Frontal cortex (tissue), 4 donors: ENCODE results near the gene GPR135. TPM values are rescaled to one million over a fixed set of nuclear protein-coding genes. Genes with fewer than 3 reads are reported as not detected.
"Not testable (repeated sequence)": the region's sequence is repeated elsewhere in the genome, so short reads cannot be mapped to it uniquely, and the experiment has no call there.

Experiments used
- DNase-seq, 2 donors: peaks; one replicate each; pipeline ENCODE4 v3.0.0; 2012; ENCODE audit warnings: low spot score in 2 of 2
- FAIRE-seq: peaks from 2 replicates; lab custom pipeline; 2012; peaks lifted over from hg19 to GRCh38; lab: Jason Lieb, UNC
- total RNA-seq: library from RNA; depleted of rRNA; stranded (reverse); fragments of >200 nt; gene quantifications from one replicate; pipeline ENCODE4 v1.2.3, GENCODE V29; 2014
- donor health status: control.
- donor health status: control.
- donor health status: control.

GPR135 gene
- total RNA-seq, 1 donor from 2014 or later = 5.3 TPM

DNA sequence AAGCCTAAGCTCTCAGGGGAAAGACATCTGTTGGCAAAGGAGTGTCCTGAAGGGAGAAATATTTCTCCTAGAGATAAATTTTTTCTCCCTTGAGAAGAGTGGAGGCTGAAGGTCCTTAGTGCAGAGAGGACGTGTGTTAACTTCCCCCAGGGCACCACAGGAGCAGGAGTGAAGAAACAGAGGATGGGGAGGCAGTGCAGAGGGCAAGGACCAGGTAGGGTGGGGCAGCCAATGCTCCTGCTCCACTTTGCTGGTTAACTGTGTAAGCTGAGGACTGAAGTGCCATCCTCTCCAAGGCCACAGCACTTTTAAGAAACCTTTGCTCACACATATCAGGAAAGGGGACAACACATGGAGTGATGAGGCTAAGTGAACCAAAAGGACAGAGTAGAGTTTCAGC lies 15.0 kb upstream of the GPR135 start:
- FAIRE-seq (no peak), DNase-seq (no peak)

DNA sequence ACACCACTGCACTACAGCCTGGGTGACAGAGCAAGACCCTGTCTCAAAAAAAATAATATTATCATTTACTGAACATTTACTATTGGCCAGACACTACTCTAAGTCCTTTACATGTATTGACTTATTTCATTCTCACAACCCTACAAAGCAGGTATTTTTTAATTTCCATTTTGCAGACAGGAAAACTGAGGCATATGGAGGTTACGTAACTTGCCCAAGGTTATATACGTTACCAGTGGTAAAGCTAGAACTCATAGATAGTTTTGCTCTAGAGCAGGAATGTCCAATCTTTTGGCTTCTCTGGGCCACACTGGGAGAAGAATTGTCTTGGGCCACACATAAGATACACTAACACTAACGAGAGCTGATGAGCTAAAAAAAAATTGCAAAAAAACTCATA lies 13.4 kb upstream of the GPR135 start:
- DNase-seq (no peak), FAIRE-seq (no peak)

- FAIRE-seq (no peak), DNase-seq (no peak)
Observed at GRCh38 chr14:59475709-59476108, 10.5 kb upstream of the GPR135 start.

- DNase-seq = no peak
- no peak for FAIRE-seq
Observed at GRCh38 chr14:59474172-59474571, 9.0 kb upstream of the GPR135 start.

DNA sequence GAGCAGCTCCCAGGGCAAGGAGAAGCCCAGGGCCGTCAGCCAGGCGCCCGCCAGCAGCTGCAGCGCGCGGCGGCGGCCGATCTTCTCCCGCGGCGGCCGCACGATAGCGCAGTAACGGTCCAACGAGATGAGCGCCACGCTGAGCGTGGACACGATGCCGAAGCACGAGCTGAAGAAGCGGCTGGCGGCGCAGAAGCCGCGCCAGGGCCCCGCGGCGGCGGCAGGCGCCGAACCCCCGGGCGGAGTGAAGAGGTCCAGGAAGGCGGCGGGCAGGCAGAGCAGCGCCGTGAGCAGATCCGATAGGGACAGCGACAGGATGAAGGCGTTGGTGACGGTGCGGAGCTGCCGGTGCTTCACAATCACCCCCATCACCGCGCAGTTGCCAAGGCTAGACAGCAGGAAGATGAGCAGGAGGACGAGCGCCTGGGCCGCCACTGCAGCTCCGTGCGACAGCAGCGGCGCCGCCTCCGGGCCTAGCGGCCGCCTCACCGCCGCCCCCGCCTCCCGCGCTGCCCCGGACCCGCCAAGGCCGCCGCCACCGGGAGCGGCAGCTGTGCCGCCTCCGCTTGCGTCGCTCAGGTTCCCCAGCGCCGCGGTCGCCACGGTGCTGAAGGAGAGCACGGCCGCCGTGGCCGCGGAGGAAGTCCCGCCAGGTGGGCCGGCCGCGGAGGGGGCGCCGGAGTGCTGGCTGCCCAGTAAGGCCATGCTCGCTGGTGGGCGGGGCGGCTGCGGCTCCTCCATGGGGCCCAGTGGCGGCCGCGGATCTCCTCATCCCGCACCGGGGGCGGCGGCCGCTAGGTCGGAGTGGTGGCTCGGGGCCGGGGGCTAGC lies 479 bp downstream of the GPR135 start:
- FAIRE-seq (no peak), DNase-seq (peak; percentile 70 to 75)

DNA sequence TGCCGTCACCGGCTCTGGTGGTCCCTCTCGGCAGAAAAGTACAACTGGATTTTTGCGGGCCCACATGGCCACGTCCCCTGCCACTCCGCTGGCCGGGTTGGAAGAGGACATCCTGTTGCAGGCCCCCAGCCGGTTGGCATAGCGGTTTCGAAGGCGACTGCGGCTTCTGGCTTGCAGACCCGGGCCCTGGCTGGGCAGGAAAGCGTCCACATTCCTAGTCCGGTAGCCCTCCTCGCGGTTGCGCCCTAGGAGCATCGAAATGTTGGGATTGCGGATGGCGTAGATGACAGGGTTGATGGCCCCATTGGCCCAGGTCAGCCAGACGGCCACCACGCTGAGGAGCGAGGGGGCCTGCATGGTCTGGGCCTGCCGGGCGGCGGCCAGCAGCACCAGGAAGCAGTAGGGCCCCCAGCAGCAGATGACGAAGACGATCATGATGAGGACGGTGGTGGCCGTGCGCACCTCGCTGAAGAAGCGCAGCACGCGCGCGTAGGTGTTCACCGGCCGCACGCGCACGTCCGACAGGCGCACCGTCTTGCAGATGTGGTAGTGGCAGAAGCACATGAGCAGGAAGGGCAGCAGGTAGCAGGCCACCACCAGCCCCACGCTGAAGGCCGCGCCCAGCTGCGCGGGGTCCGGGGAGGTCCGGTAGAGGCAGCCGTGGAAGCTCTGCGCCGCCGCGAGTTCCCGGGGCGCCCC lies 1.2 kb downstream of the GPR135 start:
- DNase-seq = peak in 1 of 2 donors; percentile 43
- FAIRE-seq = no peak

DNA sequence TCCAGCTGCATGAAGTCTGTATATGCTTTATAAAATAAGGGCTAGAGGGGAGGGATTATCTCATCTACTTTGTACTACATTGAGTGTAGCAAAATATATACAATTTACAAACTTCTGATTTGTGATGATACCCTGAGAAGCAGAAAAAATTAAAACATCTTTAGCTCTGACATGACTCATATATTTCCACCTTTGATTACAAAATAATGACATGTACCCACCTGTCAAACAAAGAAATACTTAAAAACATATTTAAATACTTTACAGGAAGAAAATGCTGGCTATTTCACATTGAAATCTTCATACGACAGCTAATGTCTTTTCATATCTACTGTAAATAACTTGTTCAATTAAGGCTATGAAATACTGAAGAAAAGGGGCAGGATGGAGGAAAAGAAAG lies 3.3 kb downstream of the GPR135 start:
- no peak for FAIRE-seq
- no peak for DNase-seq

DNA sequence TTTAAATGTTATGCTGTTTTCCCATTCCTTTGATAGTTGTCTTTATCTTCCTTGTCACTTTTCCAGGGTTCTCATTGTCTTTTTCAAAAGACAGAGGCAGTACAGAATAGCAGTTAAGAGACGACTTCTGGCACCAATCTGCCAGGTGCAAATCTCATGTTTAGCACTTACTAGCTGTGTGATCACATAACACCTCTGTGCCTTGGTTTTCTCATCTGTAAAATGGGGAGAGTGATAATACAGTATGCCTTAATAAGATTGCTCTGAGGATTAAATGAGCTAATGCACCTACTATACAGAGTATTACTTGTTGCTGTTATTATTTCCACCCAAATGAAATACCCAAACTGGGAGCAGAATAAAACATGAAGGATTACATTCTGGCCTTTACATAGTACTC lies 4.8 kb downstream of the GPR135 start:
- no peak for FAIRE-seq

DNA sequence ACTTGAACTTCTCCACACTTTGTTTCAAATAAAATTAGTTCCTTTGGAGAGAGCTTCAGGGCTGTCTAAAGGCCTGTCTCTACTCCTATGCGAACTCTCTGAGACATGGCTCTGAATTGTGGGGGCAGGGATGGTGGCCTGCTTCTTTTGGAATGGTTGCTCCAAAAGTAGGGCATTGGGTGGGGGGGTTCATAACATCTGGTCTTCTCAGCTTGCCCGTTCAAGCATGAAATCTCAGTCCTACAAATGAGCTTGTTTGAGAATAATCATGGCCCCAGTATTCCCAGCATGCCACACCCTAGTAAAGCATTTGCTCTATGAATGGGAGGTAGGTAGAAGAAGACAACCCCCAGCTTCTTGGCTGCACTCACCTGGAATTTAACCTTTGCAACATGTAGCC lies 6.7 kb downstream of the GPR135 start:
- FAIRE-seq (no peak), DNase-seq (no peak)

More for the DNA sequence above, 4.8 kb downstream of the GPR135 start:
- no peak for DNase-seq

DNA sequence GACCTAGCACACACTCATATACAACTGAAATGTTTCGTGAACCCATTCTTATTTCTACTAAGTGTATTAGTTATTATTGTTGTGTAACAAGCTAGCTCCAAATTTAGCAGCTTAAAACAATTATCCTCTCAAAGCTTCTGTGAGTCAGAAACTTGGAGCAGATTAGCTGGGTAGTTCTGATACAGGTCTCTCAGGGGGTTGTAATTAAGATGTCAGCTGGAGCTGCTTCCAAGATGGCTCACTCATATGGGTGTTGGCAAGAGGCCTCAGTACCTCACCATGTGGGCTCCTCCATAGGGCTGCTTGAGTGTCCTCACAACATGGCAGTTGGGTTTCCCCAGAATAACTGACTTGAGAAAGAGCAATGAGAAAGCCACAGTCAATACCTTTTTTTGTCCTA lies 9.8 kb downstream of the GPR135 start:
- DNase-seq (no peak), FAIRE-seq (no peak)

DNA sequence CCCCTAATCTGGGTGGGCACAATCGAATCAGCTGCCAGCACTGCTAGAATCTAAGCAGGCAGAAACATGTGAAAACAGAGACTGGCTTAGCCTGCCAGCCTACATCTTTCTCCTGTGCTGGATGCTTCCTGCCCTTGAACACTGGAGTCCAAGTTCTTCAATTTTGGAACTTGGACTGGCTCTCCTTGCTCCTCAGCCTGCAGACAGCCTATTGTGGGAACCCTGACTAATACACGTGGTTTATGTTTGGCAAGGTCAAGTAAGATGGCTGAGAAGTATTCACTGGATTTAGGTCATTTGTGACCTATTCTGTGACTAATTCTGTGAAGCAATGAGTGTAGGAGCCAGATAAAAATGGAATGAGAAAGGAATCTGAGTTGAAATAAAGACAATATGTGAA lies 11.0 kb downstream of the GPR135 start:
- no peak for FAIRE-seq

DNA sequence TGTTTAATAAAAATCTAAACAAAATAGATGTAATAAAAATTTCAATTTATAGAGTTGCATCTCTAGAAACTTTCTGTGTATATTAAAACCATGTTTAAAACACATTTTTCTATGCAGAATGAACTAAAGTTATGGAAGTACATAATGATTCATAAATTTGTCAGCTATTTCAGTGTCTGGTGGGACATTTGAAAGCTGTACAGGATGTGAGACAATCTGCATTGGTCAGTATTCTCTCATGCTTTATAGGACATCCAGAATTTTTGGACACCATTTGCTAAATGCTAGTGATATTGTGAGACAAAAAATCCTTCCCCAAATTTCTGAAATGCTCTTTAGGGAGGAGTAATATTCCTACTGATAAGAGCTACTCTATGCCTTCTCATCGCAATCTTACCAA lies 13.3 kb downstream of the GPR135 start:
- FAIRE-seq (no peak), DNase-seq (no peak)

More for the DNA sequence above, 11.0 kb downstream of the GPR135 start:
- no peak for DNase-seq

DNA sequence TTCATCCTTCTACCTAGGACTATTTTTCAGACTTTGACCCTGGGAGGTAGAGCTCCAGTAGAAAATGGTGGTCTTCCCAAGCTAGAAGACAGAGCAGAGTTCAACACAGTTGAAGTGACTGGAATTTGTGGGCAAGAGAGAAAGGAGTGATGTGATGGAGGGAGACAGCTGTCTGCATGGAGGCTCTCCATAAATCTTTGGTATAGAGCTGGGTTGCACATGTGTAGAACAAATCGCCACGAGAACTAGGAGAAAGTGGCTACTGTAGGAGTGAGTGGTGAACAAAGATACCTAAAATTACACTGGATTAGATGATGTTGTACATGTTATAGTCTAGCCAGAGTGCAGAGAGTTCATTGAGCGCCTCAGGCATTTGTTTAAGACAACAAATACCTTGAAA lies 14.5 kb downstream of the GPR135 start:
- no peak for FAIRE-seq
- no peak for DNase-seq

- not testable (repeated sequence) for DNase-seq, FAIRE-seq
Observed at GRCh38 chr14:59448673-59449072, 16.5 kb downstream of the GPR135 start.

DNA sequence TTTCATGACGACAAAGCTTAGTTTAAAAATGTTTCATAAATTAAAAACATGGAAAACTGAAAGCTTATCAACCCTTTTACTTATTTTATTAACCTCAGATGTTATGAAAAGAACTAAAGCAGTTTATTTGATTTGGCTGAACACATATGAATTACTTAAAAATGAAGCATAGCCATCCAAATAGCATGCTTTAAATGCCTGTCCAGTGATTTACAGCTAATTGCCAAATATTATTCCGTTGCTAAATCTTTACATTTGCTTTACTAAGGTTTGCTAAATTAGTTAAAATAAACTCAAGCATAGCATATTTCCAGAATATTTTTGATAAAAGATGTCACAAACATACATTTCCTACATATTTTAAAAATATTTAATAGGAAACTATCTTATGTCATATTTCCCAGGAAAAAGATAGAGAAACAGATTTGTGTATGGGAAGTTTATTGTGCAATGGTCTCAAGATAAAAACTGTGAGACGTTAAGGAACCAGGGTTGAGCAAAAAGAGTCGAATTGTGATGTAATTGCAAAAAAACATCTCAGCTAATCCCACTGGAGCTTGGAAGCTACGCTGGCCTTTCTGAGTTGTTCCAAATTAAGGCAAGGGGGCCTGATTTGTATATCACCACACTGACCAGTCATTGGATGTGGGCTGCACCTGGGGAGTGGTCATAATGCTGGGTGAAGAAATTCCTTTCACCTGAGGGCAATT lies 25.8 kb downstream of the GPR135 start:
- no peak for FAIRE-seq

GRCh38 chr14:59438195-59438647 lies 27.0 kb downstream of the GPR135 start:
- no peak for FAIRE-seq

More for the DNA sequence above, 25.8 kb downstream of the GPR135 start:
- DNase-seq = no peak

GRCh38 chr14:59435987-59436386 lies 29.2 kb downstream of the GPR135 start:
- DNase-seq (no peak), FAIRE-seq (no peak)

More at GRCh38 chr14:59438195-59438647, 27.0 kb downstream of the GPR135 start:
- no peak for DNase-seq

- FAIRE-seq (no peak), DNase-seq (no peak)
Observed at GRCh38 chr14:59435101-59435500, 30.1 kb downstream of the GPR135 start.

- DNase-seq (no peak), FAIRE-seq (no peak)
Observed at GRCh38 chr14:59429790-59430189, 35.4 kb downstream of the GPR135 start.

GRCh38 chr14:59428581-59429012 lies 36.6 kb downstream of the GPR135 start:
- DNase-seq (no peak), FAIRE-seq (no peak)
